ENCODE results near the gene CACYBP. TPM values are rescaled to one million over a fixed set of nuclear protein-coding genes. Genes with fewer than 3 reads are reported as not detected.

Gene CACYBP, protein sequence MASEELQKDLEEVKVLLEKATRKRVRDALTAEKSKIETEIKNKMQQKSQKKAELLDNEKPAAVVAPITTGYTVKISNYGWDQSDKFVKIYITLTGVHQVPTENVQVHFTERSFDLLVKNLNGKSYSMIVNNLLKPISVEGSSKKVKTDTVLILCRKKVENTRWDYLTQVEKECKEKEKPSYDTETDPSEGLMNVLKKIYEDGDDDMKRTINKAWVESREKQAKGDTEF
- 100 to 1,000 TPM in 3 of 5 donors, 10 to 100 TPM in 2; 16.5 to 317 (median 125) TPM for total RNA-seq
- 10 to 100 TPM; 38.2 to 64.4 (median 63.8) TPM for polyA plus RNA-seq
- long read RNA-seq, donor 1, transcript CACYBP-201 (6 exons, 2,766 nt) = major isoform, 12 of 17 reads
- long read RNA-seq, donor 1, transcript CACYBP-207 (5 exons, 804 nt) = minor isoform, 5 of 17 reads
- long read RNA-seq, donor 1, partial matches to known transcripts = 0 of 17 reads
- long read RNA-seq, donor 1, other reads (novel, unspliced or antisense) = 0 of 17 reads
- long read RNA-seq, donor 2, transcript CACYBP-201 (6 exons, 2,766 nt) = major isoform, 13 of 19 reads
- long read RNA-seq, donor 2, partial matches to known transcripts = 0 of 19 reads
- long read RNA-seq, donor 2, other reads (novel, unspliced or antisense) = 0 of 19 reads
- long read RNA-seq, donor 3, transcript CACYBP-201 (6 exons, 2,766 nt) = major isoform, 17 of 29 reads
- long read RNA-seq, donor 3, transcript CACYBP-207 (5 exons, 804 nt) = minor isoform, 5 of 29 reads
- long read RNA-seq, donor 3, partial matches to known transcripts = 0 of 29 reads
- long read RNA-seq, donor 3, other reads (novel, unspliced or antisense) = 7 of 29 reads
- long read RNA-seq, donor 4, partial matches to known transcripts = 0 of 5 reads
- long read RNA-seq, donor 4, other reads (novel, unspliced or antisense) = 0 of 5 reads
- long read RNA-seq, donor 5, transcript CACYBP-207 (5 exons, 804 nt) = minor isoform, 7 of 50 reads
- long read RNA-seq, donor 5, transcript CACYBP-201 (6 exons, 2,766 nt) = major isoform, 29 of 50 reads
- long read RNA-seq, donor 5, partial matches to known transcripts = 5 of 50 reads
- long read RNA-seq, donor 5, other reads (novel, unspliced or antisense) = 6 of 50 reads
- long read RNA-seq, donor 6 = 0 reads
- long read RNA-seq, donor 7, transcript CACYBP-207 (5 exons, 804 nt) = minor isoform, 7 of 106 reads
- long read RNA-seq, donor 7, transcript CACYBP-201 (6 exons, 2,766 nt) = major isoform, 27 of 106 reads
- long read RNA-seq, donor 7, partial matches to known transcripts = 19 of 106 reads
- long read RNA-seq, donor 7, other reads (novel, unspliced or antisense) = 51 of 106 reads
- long read RNA-seq, donor 8, transcript CACYBP-207 (5 exons, 804 nt) = minor isoform, 9 of 128 reads
- long read RNA-seq, donor 8, transcript CACYBP-201 (6 exons, 2,766 nt) = major isoform, 33 of 128 reads
- long read RNA-seq, donor 8, partial matches to known transcripts = 29 of 128 reads
- long read RNA-seq, donor 8, other reads (novel, unspliced or antisense) = 57 of 128 reads
- long read RNA-seq, donor 9, transcript CACYBP-207 (5 exons, 804 nt) = minor isoform, 10 of 46 reads
- long read RNA-seq, donor 9, transcript CACYBP-201 (6 exons, 2,766 nt) = major isoform, 24 of 46 reads
- long read RNA-seq, donor 9, partial matches to known transcripts = 0 of 46 reads
- long read RNA-seq, donor 9, other reads (novel, unspliced or antisense) = 9 of 46 reads
- long read RNA-seq, donor 10, transcript CACYBP-201 (6 exons, 2,766 nt) = major isoform, 15 of 23 reads
- long read RNA-seq, donor 10, partial matches to known transcripts = 0 of 23 reads
- long read RNA-seq, donor 10, other reads (novel, unspliced or antisense) = 8 of 23 reads

DNA sequence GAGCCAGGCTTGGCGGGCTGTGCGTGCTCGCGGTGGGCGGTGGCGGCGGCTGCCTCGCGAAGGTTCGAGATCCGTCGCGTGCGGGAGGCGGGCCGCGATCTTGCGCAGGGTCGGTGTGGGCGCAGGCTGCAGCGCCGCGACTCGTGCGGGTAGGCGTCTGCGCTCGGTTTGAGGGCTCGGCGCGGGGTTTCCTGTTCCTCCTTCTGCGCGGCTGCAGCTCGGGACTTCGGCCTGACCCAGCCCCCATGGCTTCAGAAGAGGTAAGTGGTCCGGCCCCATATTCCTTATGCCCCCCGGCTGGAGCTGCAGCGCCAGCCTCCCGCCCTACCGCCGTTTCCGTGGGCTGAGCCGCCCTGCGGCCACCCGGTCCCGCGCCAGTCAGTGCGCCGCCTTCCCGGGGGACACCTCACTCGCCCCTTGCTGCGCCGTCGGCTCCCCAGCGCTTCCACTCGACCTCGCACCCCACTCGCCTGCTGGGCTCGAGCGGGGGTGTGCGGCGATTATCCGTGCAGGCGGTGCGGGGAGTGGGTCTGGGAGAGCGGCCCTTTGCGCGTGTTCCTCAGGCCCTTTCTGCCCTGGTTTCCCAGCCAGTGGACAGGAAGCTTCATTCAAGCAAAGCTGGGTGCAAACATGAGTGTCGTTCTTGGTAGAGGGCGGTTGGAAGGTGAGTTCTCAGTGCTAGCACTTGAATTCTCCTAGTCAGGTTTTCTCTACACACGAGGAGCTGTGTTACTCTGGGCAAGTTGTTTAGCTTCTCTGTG, at the start of gene CACYBP:
CACYBP (plus strand) TSS at position 12 of the 761 bp plus-strand sequence; CDS start at position 246, 234 bp downstream.
- peaks cover 3 to 57% (median 41%) of the 10 kb centered on the region in 4 donors for H3K4me1 ChIP-seq
- peak within 1 kb of the TSS; percentile 87 to 98 (median 96) for H3K4me3 ChIP-seq
- WGBS, 5 donors = 0 to 1% (median 0%) methylated on average over 2 to 71 of the region's 71 CpGs
- DNase-seq = peak in 1 of 2 donors; percentile 38
- TF ChIP-seq, protein P1, sequence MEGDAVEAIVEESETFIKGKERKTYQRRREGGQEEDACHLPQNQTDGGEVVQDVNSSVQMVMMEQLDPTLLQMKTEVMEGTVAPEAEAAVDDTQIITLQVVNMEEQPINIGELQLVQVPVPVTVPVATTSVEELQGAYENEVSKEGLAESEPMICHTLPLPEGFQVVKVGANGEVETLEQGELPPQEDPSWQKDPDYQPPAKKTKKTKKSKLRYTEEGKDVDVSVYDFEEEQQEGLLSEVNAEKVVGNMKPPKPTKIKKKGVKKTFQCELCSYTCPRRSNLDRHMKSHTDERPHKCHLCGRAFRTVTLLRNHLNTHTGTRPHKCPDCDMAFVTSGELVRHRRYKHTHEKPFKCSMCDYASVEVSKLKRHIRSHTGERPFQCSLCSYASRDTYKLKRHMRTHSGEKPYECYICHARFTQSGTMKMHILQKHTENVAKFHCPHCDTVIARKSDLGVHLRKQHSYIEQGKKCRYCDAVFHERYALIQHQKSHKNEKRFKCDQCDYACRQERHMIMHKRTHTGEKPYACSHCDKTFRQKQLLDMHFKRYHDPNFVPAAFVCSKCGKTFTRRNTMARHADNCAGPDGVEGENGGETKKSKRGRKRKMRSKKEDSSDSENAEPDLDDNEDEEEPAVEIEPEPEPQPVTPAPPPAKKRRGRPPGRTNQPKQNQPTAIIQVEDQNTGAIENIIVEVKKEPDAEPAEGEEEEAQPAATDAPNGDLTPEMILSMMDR (IDR thresholded peaks at IDR 0.05) = no peak
- TF ChIP-seq POLR2AphosphoS5 (IDR thresholded peaks at IDR 0.05) = peak; percentile 1 to 70 (median 53)
- H3K27me3 ChIP-seq = no peaks in the 10 kb centered on the region
- H3K27ac ChIP-seq = peak within 1 kb of the TSS; percentile 94 to 98 (median 98)
- H3K9me3 ChIP-seq = no peaks in the 10 kb centered on the region
- peaks cover 0 to 6% (median 5%) of the 10 kb centered on the region in 4 donors for H3K36me3 ChIP-seq
- intact Hi-C loops (cut with DNase I; ENCODE audit: low total_unique reads) = no loop called here

DNA sequence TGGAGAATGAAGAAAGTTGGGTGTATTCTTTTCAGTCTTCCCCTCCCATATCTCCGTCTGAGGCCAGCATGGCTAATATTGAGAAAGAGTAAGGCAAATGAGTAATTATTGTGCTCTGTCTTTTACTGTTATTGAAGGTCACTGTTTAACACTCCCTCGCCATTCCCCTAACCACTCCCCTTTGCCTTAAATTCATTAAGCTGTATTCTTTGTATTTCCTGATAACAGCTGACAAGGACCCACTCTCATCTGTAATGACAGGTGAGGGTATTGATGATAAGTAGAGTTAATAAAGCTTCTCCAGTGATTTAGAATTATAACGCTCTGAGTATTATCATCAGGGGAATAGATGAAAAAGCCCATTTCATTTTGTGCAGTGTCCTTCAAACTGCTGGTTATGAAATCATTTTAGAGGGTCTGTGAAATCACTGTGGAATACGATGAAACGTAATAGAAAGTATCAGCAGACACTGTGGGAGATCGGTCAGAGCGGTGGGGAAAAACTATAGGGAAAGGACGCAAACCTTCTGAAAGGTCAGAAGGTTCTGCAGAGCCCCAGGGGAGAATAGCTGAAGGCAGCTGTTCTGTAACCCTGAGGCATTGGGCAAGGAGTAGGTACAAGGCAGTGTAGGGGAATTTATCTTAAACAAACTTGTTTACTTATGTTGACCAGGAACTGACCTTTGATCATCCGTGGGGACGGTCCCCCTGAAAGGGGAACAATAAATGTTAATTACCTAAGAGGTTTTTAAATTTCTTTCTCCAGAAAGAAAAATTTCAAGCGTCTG, 46.3 kb upstream of the CACYBP start:
- intact Hi-C loops (cut with DNase I; ENCODE audit: low total_unique reads) = loop anchor here (5.0 kb wide), 1 partner anchor 51 kb away; no protein-coding TSS in a partner anchor
- Histone ChIP-seq H3K27me3 (no peaks in the 10 kb centered on the region), H3K27ac (peak overlapping the region in 4 of 5 donors; percentile 27 to 77 (median 38)), H3K9me3 (no peaks in the 10 kb centered on the region), H3K36me3 (peaks cover 0 to 14% (median 0%) of the 10 kb centered on the region in 4 donors), H3K4me3 (no peak overlapping the region), H3K4me1 (peaks cover 14 to 29% (median 21%) of the 10 kb centered on the region in 4 donors)
- 27 to 55% (median 43%) methylated on average over 11 of the region's 11 CpGs for WGBS, 5 donors
- TF ChIP-seq POLR2A (IDR thresholded peaks at IDR 0.05) (no peak), EP300 (IDR thresholded peaks at IDR 0.05) (no peak), POLR2AphosphoS5 (IDR thresholded peaks at IDR 0.05) (no peak)
- TF ChIP-seq, protein P1 (IDR thresholded peaks at IDR 0.05) = no peak
- DNase-seq = no peak

DNA sequence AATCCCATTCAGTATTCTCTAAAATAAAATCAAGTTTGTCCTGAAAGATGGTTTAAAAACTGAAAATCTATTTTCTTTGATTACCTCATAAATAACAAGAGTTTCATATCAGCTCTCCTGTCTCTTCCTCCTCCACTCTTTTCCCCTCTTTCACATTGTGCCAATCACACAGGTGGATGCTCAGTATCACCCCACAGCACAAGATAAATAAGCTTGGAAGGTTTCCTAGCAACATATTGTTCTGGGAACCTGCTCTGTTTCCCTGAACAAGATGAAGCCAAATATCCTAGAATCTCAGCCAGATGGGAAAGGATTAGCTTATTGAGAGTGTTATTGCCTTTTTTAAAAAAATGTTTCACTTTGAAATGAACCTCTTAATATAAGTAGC, 45.7 kb upstream of the CACYBP start:
- intact Hi-C loops (cut with DNase I; ENCODE audit: low total_unique reads) = loop anchor here (5.0 kb wide), 1 partner anchor 52 kb away; no protein-coding TSS in a partner anchor
- Histone ChIP-seq H3K4me3 (no peak overlapping the region), H3K27ac (peak overlapping the region in 4 of 5 donors; percentile 28 to 77 (median 48)), H3K36me3 (peaks cover 0 to 19% (median 0%) of the 10 kb centered on the region in 4 donors), H3K9me3 (no peaks in the 10 kb centered on the region), H3K27me3 (no peaks in the 10 kb centered on the region), H3K4me1 (peaks cover 14 to 29% (median 21%) of the 10 kb centered on the region in 4 donors)
- no peak for TF ChIP-seq EP300 (IDR thresholded peaks at IDR 0.05)
- TF ChIP-seq POLR2A (IDR thresholded peaks at IDR 0.05) = no peak
- TF ChIP-seq POLR2AphosphoS5 (IDR thresholded peaks at IDR 0.05) = no peak
- TF ChIP-seq, protein P1 (IDR thresholded peaks at IDR 0.05) = no peak
- DNase-seq = peak in 1 of 2 donors; percentile 71

Measured in stomach (tissue), 19 donors.